PC-9 (cell line): ENCODE results near the gene IL22.

Experiments used
- EZH2 ChIP-seq: fragments of 200-600 bp; sonication (generic); IDR thresholded peaks from 2 replicates; pipeline ENCODE4 v1.8.0; 2017; ENCODE audit warnings: antibody characterized with exemption, low read depth
- TF ChIP-seq, protein P1 (sequence below): fragments of 200-600 bp; sonication (generic); conservative IDR thresholded peaks from 2 replicates; pipeline ENCODE4 v1.6.1; 2017; ENCODE audit warnings: mixed run types, antibody characterized with exemption, mild to moderate bottlenecking, moderate library complexity

DNA sequence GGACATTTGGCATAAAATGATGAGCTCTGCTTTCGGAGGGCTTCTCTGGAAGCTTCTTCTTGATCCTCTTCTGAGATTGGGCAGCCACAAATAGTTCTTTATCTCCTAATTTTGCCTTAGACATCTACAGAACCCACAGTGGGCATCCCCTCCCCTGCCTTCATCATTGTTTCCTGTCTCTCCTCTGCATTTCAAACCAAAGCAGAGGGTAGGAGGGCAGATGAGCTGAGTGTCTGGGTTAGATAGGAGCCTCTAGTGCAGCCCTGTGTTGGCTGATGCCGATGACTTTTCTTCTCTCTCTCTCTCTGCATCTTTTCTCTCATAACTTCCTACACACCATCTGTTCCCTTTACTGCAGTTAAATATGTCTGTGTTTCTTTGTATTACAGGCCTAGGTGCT, 19.3 kb downstream of the IL22 start:
- TF ChIP-seq, protein P1, sequence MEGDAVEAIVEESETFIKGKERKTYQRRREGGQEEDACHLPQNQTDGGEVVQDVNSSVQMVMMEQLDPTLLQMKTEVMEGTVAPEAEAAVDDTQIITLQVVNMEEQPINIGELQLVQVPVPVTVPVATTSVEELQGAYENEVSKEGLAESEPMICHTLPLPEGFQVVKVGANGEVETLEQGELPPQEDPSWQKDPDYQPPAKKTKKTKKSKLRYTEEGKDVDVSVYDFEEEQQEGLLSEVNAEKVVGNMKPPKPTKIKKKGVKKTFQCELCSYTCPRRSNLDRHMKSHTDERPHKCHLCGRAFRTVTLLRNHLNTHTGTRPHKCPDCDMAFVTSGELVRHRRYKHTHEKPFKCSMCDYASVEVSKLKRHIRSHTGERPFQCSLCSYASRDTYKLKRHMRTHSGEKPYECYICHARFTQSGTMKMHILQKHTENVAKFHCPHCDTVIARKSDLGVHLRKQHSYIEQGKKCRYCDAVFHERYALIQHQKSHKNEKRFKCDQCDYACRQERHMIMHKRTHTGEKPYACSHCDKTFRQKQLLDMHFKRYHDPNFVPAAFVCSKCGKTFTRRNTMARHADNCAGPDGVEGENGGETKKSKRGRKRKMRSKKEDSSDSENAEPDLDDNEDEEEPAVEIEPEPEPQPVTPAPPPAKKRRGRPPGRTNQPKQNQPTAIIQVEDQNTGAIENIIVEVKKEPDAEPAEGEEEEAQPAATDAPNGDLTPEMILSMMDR, result no peak
- no peak for TF ChIP-seq EZH2
